CD14-positive monocyte (primary cell): ENCODE measurements around the gene SRCAP. TPM values are rescaled to one million over a fixed set of nuclear protein-coding genes. Genes with fewer than 3 reads are reported as not detected.
A peak's percentile ranks its signal among the peaks of the same experiment; 100 is the strongest.

ENCODE experiments used
- DNase-seq, 3 donors: peaks; one replicate each; pipeline ENCODE4 v3.0.0-alpha.2; 2011 to 2022
- H2AFZ ChIP-seq: 2 replicates; pipeline ENCODE4 v1.6.0; 2012; ENCODE audit warnings: mild to moderate bottlenecking, low read depth, low read length, inconsistent platforms; ENCODE audit not compliant: insufficient read depth, poor library complexity, severe bottlenecking
- H3K27ac ChIP-seq, 2 donors: 1 replicate in 1 of 2; 2 replicates in 1 of 2; pipeline ENCODE4 v1.5.1; 2012 to 2013; ENCODE audit warnings: low read length in 2 of 2, control low read depth in 1 of 2, inconsistent platforms in 1 of 2, low read depth in 1 of 2, mild to moderate bottlenecking in 1 of 2
- H3K27me3 ChIP-seq, 2 donors: one replicate each; pipeline versions ENCODE4 v1.6.0 to v1.6.1; 2011 to 2013; ENCODE audit warnings: low read length in 2 of 2; ENCODE audit not compliant: control insufficient read depth in 2 of 2, insufficient read depth in 2 of 2
- H3K36me3 ChIP-seq, 2 donors: replicated peaks in 1 of 2; 1 replicate in 1 of 2; 2 replicates in 1 of 2; pipeline versions ENCODE4 v1.5.1 to v1.6.1; 2012 to 2013; ENCODE audit warnings: low read length in 2 of 2, control low read depth in 1 of 2, inconsistent platforms in 1 of 2, mild to moderate bottlenecking in 1 of 2; ENCODE audit not compliant: insufficient read depth in 2 of 2, control insufficient read depth in 1 of 2
- H3K4me1 ChIP-seq, 2 donors: 1 replicate in 1 of 2; 2 replicates in 1 of 2; pipeline versions ENCODE4 v1.5.1 to v1.6.1; 2012 to 2013; ENCODE audit warnings: low read length in 2 of 2, control low read depth in 1 of 2, inconsistent platforms in 1 of 2, mild to moderate bottlenecking in 1 of 2, moderate library complexity in 1 of 2; ENCODE audit not compliant: insufficient read depth in 2 of 2, control insufficient read depth in 1 of 2
- H3K4me2 ChIP-seq: replicated peaks from 2 replicates; pipeline ENCODE3; 2012; ENCODE audit warnings: low read length, moderate library complexity, mild to moderate bottlenecking; ENCODE audit not compliant: poor library complexity, severe bottlenecking; ENCODE audit errors: extremely low read depth
- H3K4me3 ChIP-seq, 3 experiments: fragments of 200-600 bp in 1 of 3; sonication (generic) in 1 of 3; replicated peaks in 1 of 3; 1 replicate in 2 of 3; 2 replicates in 1 of 3; pipeline ENCODE4 v1.5.1; 2011 to 2013; ENCODE audit warnings: low read length in 3 of 3, mild to moderate bottlenecking in 3 of 3, control low read depth in 2 of 3, low read depth in 2 of 3, inconsistent platforms in 1 of 3, moderate library complexity in 1 of 3
- H3K79me2 ChIP-seq: 2 replicates; pipeline ENCODE4 v1.6.0; 2012; ENCODE audit warnings: mild to moderate bottlenecking, control low read depth, inconsistent platforms, low read length, moderate library complexity; ENCODE audit not compliant: insufficient read depth
- H3K9ac ChIP-seq: 2 replicates; pipeline ENCODE4 v1.6.0; 2017; ENCODE audit warnings: low read length, mild to moderate bottlenecking; ENCODE audit not compliant: insufficient read depth, poor library complexity, severe bottlenecking
- H3K9me3 ChIP-seq, 2 donors: replicated peaks in 1 of 2; 1 replicate in 1 of 2; 2 replicates in 1 of 2; pipeline versions ENCODE4 v1.5.1 to v1.6.1; 2012 to 2013; ENCODE audit warnings: low read length in 2 of 2, control low read depth in 1 of 2; ENCODE audit not compliant: control insufficient read depth in 1 of 2, insufficient read depth in 1 of 2
- H4K20me1 ChIP-seq: 2 replicates; pipeline ENCODE4 v1.6.0; 2012; ENCODE audit warnings: mild to moderate bottlenecking, low read length, control low read depth, moderate library complexity; ENCODE audit not compliant: insufficient read depth
- H3K27ac Mint-ChIP-seq, 7 donors: one replicate each; pipeline ENCODE4 v1.8.0; 2020; ENCODE audit warnings: mild to moderate bottlenecking in 7 of 7, mixed read lengths in 7 of 7, moderate library complexity in 6 of 7, inconsistent platforms in 2 of 7
- H3K27me3 Mint-ChIP-seq, 3 donors: one replicate each; pipeline ENCODE4 v1.8.0; 2021 to 2022; ENCODE audit warnings: low read depth in 3 of 3, mild to moderate bottlenecking in 3 of 3, mixed read lengths in 3 of 3, moderate library complexity in 3 of 3, inconsistent platforms in 1 of 3
- H3K36me3 Mint-ChIP-seq, 2 donors: one replicate each; pipeline ENCODE4 v1.8.0; 2020; ENCODE audit warnings: mixed read lengths in 2 of 2, inconsistent platforms in 1 of 2, mild to moderate bottlenecking in 1 of 2
- H3K4me1 Mint-ChIP-seq: one replicate; pipeline ENCODE4 v1.8.0; 2020; ENCODE audit warnings: mild to moderate bottlenecking, mixed read lengths
- H3K4me3 Mint-ChIP-seq, 2 donors: one replicate each; pipeline ENCODE4 v1.8.0; 2020; ENCODE audit warnings: mild to moderate bottlenecking in 2 of 2, mixed read lengths in 2 of 2, moderate library complexity in 1 of 2
- H3K9me3 Mint-ChIP-seq, 7 donors: one replicate each; pipeline ENCODE4 v1.8.0; 2020 to 2022; ENCODE audit warnings: mixed read lengths in 7 of 7, mild to moderate bottlenecking in 6 of 7, moderate library complexity in 6 of 7, inconsistent platforms in 2 of 7
- CTCF ChIP-seq: fragments of 200-600 bp; IDR thresholded peaks from one replicate; pipeline ENCODE4 v1.8.0; 2022; ENCODE audit warnings: antibody characterized with exemption, mild to moderate bottlenecking
- WGBS: methylation state at CpG from one replicate; pipeline ENCODE4 v1.1.5; 2013; ENCODE audit warnings: missing lambda C conversion rate; ENCODE audit not compliant: insufficient coverage; 5-methylcytosine and 5-hydroxymethylcytosine counted together
- intact Hi-C, 2 donors: fragments of 100-400 bp; cut with micrococcal nuclease; formaldehyde crosslinking; loops; one replicate each; pipeline versions ENCODE4 v1.15.0 to v1.15.1; 2023
- polyA plus RNA-seq, 3 donors: library from polyadenylated mRNA; depleted of rRNA in 1 of 3; unstranded in 2 of 3; stranded (reverse) in 1 of 3; fragments of 300-500 nt in 2 of 3; fragments of >200 nt in 1 of 3; fragmentation: Illumina TruSeq in 2 of 3; gene quantifications; 1 replicate in 2 of 3; 2 replicates in 1 of 3; pipeline ENCODE4 v1.2.3, GENCODE V29; 2012 to 2021

Gene SRCAP
- polyA plus RNA-seq, 3 donors, result 3.0 to 16.0 (median 6.3) TPM

- Histone ChIP-seq H3K9ac (no peak overlapping the region), H4K20me1 (peaks cover 38% of the 10 kb centered on the region), H3K27me3 (no peaks in the 10 kb centered on the region), H3K4me2 (no peak overlapping the region), H3K4me3 (no peak overlapping the region), H3K27ac (peak overlapping the region in 1 of 2 donors; percentile 81), H2AFZ (no peak overlapping the region), H3K4me1 (peaks cover 39 to 50% of the 10 kb centered on the region in 2 donors), H3K79me2 (peaks cover 44% of the 10 kb centered on the region), H3K9me3 (no peaks in the 10 kb centered on the region), H3K36me3 (peaks cover 46 to 57% of the 10 kb centered on the region in 2 donors)
- H3K27ac Mint-ChIP-seq, result peak overlapping the region in 6 of 7 donors; percentile 11 to 96 (median 75)
- intact Hi-C loops, result loop anchor here (5.0 to 10.0 kb wide), 4 partner anchors 84 to 282 kb away; partner anchors contain the start of genes CFAP119 (in 1 of the 2), FBXL19 (in 1 of the 2), MYL11 (in 1 of the 2) and RNF40 (in 1 of the 2)
- TF ChIP-seq CTCF, result no peak
- WGBS, result 100% methylated on average over 5 of the region's 8 CpGs
- no peak overlapping the region for H3K4me3 Mint-ChIP-seq
- H3K27me3 Mint-ChIP-seq, result peaks cover 0 to 1% (median 0%) of the 10 kb centered on the region in 3 donors
- peaks cover 0 to 2% (median 0%) of the 10 kb centered on the region in 7 donors for H3K9me3 Mint-ChIP-seq
- H3K36me3 Mint-ChIP-seq, result peaks cover 50 to 57% of the 10 kb centered on the region in 2 donors
- no peak for DNase-seq
- peaks cover 43% of the 10 kb centered on the region for H3K4me1 Mint-ChIP-seq
Measured at GRCh38 chr16:30656388-30656787, 42.6 kb upstream of the SRCAP start.

- no peak for TF ChIP-seq CTCF
- Histone ChIP-seq H3K9ac (peak overlapping the region; percentile 51), H4K20me1 (peaks cover 40% of the 10 kb centered on the region), H2AFZ (peak overlapping the region; percentile 72), H3K27ac (peak overlapping the region; percentile 81 to 85), H3K9me3 (no peaks in the 10 kb centered on the region), H3K36me3 (peaks cover 54 to 63% of the 10 kb centered on the region in 2 donors), H3K27me3 (no peaks in the 10 kb centered on the region), H3K79me2 (peaks cover 45% of the 10 kb centered on the region), H3K4me1 (peaks cover 37 to 50% of the 10 kb centered on the region in 2 donors), H3K4me3 (peak overlapping the region; percentile 21 to 76 (median 35)), H3K4me2 (peak overlapping the region; percentile 90)
- Mint-ChIP-seq H3K9me3 (peaks cover 0 to 2% (median 0%) of the 10 kb centered on the region in 7 donors), H3K27ac (peak overlapping the region; percentile 81 to 97 (median 95)), H3K4me1 (peaks cover 44% of the 10 kb centered on the region), H3K36me3 (peaks cover 56 to 63% of the 10 kb centered on the region in 2 donors), H3K27me3 (peaks cover 0 to 1% (median 0%) of the 10 kb centered on the region in 3 donors), H3K4me3 (peak overlapping the region; percentile 75 to 83)
- intact Hi-C loops, result loop anchor here (5.0 to 10.0 kb wide), 4 partner anchors 85 to 282 kb away; partner anchors contain the start of genes CFAP119 (in 1 of the 2), FBXL19 (in 1 of the 2), MYL11 (in 1 of the 2) and RNF40 (in 1 of the 2)
- WGBS, result 39% methylated on average over 28 of the region's 32 CpGs
- peak in 2 of 3 donors; percentile 42 to 56 for DNase-seq
Measured at GRCh38 chr16:30656974-30657865, 41.8 kb upstream of the SRCAP start.
